K562 (cell line): ENCODE measurements around the gene PPHLN1. TPM values are rescaled to one million over a fixed set of nuclear protein-coding genes. Genes with fewer than 3 reads are reported as not detected.

ENCODE experiments used
- CBX3 ChIP-seq, 2 experiments: IDR thresholded peaks; 1 replicate in 1 of 2; 2 replicates in 1 of 2; pipeline ENCODE4 v1.6.1; 2012; ENCODE audit warnings: inconsistent platforms in 2 of 2, low read length in 2 of 2, borderline replicate concordance in 1 of 2, control low read depth in 1 of 2
- CREB1 ChIP-seq, 2 experiments: sonication (generic) in 1 of 2; formaldehyde crosslinking in 1 of 2; IDR thresholded peaks; 2 replicates each; pipeline versions ENCODE4 v1.6.1 to v1.8.0; 2012 to 2022; ENCODE audit warnings: inconsistent platforms in 1 of 2, mild to moderate bottlenecking in 1 of 2, missing genetic modification reagents in 1 of 2, moderate library complexity in 1 of 2
- HNRNPH1 ChIP-seq: fragments of 200-400 bp; formaldehyde crosslinking; optimal IDR thresholded peaks from 2 replicates; pipeline ENCODE3; 2017; ENCODE audit warnings: low read depth, mild to moderate bottlenecking, low read length, moderate library complexity
- KLF1 ChIP-seq: fragments of 450-650 bp; IDR thresholded peaks from 2 replicates; pipeline ENCODE4 v1.6.1; 2016; ENCODE audit warnings: missing genetic modification characterization, missing compliant biosample characterization
- MCM7 ChIP-seq, 2 experiments: fragments of 450-650 bp; IDR thresholded peaks; 2 replicates each; pipeline ENCODE4 v1.6.1; 2016 to 2018
- RBFOX2 ChIP-seq: fragments of 200-400 bp; formaldehyde crosslinking; IDR thresholded peaks from 2 replicates; pipeline ENCODE4 v1.6.1; 2017; ENCODE audit warnings: low read depth, mild to moderate bottlenecking, low read length, moderate library complexity
- RNF2 ChIP-seq: sonication (generic); IDR thresholded peaks from 2 replicates; pipeline ENCODE4 v1.6.1; 2016
- RUNX1 ChIP-seq: sonication (generic); IDR thresholded peaks from 2 replicates; pipeline ENCODE4 v1.6.1; 2016; ENCODE audit warnings: antibody characterized with exemption, low read depth
- SMARCA4 ChIP-seq: fragments of 450-650 bp; IDR thresholded peaks from 2 replicates; pipeline ENCODE4 v1.6.1; 2016
- SP1 ChIP-seq: sonication (generic); formaldehyde crosslinking; IDR thresholded peaks from 2 replicates; pipeline ENCODE4 v1.8.1; 2022; ENCODE audit warnings: mild to moderate bottlenecking, missing genetic modification reagents
- TAF7 ChIP-seq: fragments of 450-650 bp; IDR thresholded peaks from 2 replicates; pipeline ENCODE4 v1.6.1; 2016; ENCODE audit warnings: missing genetic modification characterization, missing compliant biosample characterization
- THRAP3 ChIP-seq: fragments of 450-650 bp; IDR thresholded peaks from 2 replicates; pipeline ENCODE4 v1.6.1; 2016; ENCODE audit warnings: mild to moderate bottlenecking, inconsistent platforms, borderline replicate concordance
- ZNF384 ChIP-seq: IDR thresholded peaks from 2 replicates; pipeline ENCODE4 v1.6.1; 2012; ENCODE audit warnings: low read depth, low read length, improper control_type of control experiment
- ZNF431 ChIP-seq: sonication (generic); formaldehyde crosslinking; IDR thresholded peaks from 2 replicates; pipeline ENCODE4 v1.8.0; 2022; ENCODE audit warnings: mild to moderate bottlenecking, missing genetic modification reagents
- ZNF75A ChIP-seq: fragments of 450-650 bp; formaldehyde crosslinking; IDR thresholded peaks from 2 replicates; pipeline ENCODE4 v1.4.0; 2020; ENCODE audit warnings: mild to moderate bottlenecking
- ZNF766 ChIP-seq: fragments of 200-800 bp; sonication (Bioruptor generic); conservative IDR thresholded peaks from 2 replicates; pipeline ENCODE4 v1.6.1; 2016; ENCODE audit warnings: missing genetic modification characterization, missing compliant biosample characterization
- polyA plus RNA-seq, 8 experiments: library from polyadenylated mRNA; depleted of rRNA in 4 of 8; stranded (reverse) in 5 of 8; unstranded in 3 of 8; fragments of >200 nt; fragmentation: Nextera tagmentation in 2 of 8; fragmentation: Illumina TruSeq in 1 of 8; extraction: Ambion mirVana in 2 of 8; extraction: Trizol in 1 of 8; gene quantifications; 2 replicates each; pipeline versions ENCODE4 v1.2.1 to v1.2.3, GENCODE V29; 2011 to 2014; ENCODE audit warnings: inconsistent platforms in 1 of 8, missing spikeins in 1 of 8
- total RNA-seq, 7 experiments: library from RNA; depleted of rRNA in 6 of 7; stranded (reverse); fragments of >200 nt in 6 of 7; fragmentation: Illumina TruSeq in 2 of 7; extraction: Trizol in 2 of 7; gene quantifications; 2 replicates each; pipeline versions ENCODE4 v1.2.1 to v1.2.3, GENCODE V29; 2011 to 2021; ENCODE audit warnings: low replicate concordance in 1 of 7
- TF ChIP-seq, protein P1 (sequence below): sonication (generic); formaldehyde crosslinking; IDR thresholded peaks from 2 replicates; pipeline ENCODE4 v1.8.1; 2023; ENCODE audit warnings: mild to moderate bottlenecking, missing genetic modification reagents, moderate library complexity
- TF ChIP-seq, protein P2 (sequence below): sonication (generic); formaldehyde crosslinking; IDR thresholded peaks from 2 replicates; pipeline ENCODE4 v1.8.1; 2023; ENCODE audit warnings: mild to moderate bottlenecking, missing genetic modification reagents
- TF ChIP-seq, protein P3 (sequence below), 2 experiments: fragments of 450-650 bp; formaldehyde crosslinking in 1 of 2; IDR thresholded peaks; 2 replicates each; pipeline versions ENCODE4 v1.4.0 to v1.6.1; 2014 to 2020; ENCODE audit warnings: mild to moderate bottlenecking in 2 of 2, borderline replicate concordance in 1 of 2, low read depth in 1 of 2

The PPHLN1 gene
- total and polyA plus RNA-seq, 9 of the 15 experiments (the other 6 are each of a cell fraction or from before 2014, with no cell fraction given) = 66.3 to 112 (median 93.6) TPM

DNA sequence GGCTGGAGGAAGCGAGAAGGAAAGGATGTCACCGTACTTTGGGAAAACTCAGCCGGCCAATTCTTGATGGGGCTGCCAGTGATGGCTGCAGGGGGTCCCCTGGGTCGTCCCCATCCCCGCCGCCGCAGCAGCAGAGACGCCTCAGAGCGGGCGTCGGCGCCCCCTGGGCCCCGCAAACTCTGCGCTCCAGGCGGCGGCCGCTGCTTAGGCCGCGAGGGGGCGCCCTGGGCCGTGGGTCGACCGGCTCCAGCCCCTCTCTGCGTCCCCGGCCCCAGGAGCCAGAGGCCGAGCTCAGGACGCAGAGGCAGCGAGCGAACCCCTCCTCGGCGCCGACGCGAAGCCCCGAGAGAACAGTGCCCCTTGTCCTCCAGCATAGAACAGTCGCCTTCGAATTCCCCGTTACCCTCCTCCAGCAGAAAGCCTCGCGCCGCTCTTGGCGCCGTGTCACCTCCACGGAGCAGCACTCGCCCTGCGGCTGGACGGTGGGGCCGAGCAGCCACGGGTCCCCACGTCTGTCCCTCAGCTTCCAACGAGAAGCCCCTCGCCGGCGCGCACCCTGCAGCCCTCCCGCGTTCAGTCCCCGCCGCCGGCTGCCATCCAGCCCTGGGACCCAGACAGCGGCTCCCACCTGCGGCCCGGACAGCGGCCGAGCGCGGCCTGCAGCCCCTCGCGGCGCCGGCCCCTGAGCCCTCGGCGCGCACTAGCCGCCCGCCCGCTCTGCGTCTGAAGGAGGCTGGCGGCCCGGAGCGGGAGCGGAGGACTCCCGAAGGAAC, 157.0 kb downstream of the PPHLN1 start (continued):
- no peak for TF ChIP-seq ZNF75A (CRISPR knock-in tag)
- TF ChIP-seq CREB1 (IDR thresholded peaks at IDR 0.05) = no peak
- TF ChIP-seq CREB1 (CRISPR knock-in tag; IDR thresholded peaks at IDR 0.05) = no peak
- no peak for TF ChIP-seq TAF7
- TF ChIP-seq KLF1 (tag) = no peak
- TF ChIP-seq, protein P1, sequence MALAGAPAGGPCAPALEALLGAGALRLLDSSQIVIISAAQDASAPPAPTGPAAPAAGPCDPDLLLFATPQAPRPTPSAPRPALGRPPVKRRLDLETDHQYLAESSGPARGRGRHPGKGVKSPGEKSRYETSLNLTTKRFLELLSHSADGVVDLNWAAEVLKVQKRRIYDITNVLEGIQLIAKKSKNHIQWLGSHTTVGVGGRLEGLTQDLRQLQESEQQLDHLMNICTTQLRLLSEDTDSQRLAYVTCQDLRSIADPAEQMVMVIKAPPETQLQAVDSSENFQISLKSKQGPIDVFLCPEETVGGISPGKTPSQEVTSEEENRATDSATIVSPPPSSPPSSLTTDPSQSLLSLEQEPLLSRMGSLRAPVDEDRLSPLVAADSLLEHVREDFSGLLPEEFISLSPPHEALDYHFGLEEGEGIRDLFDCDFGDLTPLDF = no peak
- no peak for TF ChIP-seq SP1 (CRISPR knock-in tag)
- TF ChIP-seq, protein P2, sequence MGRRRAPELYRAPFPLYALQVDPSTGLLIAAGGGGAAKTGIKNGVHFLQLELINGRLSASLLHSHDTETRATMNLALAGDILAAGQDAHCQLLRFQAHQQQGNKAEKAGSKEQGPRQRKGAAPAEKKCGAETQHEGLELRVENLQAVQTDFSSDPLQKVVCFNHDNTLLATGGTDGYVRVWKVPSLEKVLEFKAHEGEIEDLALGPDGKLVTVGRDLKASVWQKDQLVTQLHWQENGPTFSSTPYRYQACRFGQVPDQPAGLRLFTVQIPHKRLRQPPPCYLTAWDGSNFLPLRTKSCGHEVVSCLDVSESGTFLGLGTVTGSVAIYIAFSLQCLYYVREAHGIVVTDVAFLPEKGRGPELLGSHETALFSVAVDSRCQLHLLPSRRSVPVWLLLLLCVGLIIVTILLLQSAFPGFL = no peak
- TF ChIP-seq RNF2 = no peak
- 0 out of 2 replicates have a peak, but pooled peaks have one; percentile 47 for TF ChIP-seq ZNF431 (CRISPR knock-in tag)
- no peak for TF ChIP-seq RUNX1
- no peak for TF ChIP-seq SMARCA4
- TF ChIP-seq ZNF766 (CRISPR knock-in tag) = no peak
- TF ChIP-seq RBFOX2 = peak; percentile 60
- TF ChIP-seq HNRNPH1 = no peak
- no peak for TF ChIP-seq ZNF384
- no peak for TF ChIP-seq MCM7 (IDR thresholded peaks at IDR 0.05)
- no peak for TF ChIP-seq THRAP3
- TF ChIP-seq CBX3 (IDR thresholded peaks at IDR 0.05; ENCODE audit: borderline replicate concordance in 1 of 2, low read length in 2 of 2) = no peak
- TF ChIP-seq, protein P3, sequence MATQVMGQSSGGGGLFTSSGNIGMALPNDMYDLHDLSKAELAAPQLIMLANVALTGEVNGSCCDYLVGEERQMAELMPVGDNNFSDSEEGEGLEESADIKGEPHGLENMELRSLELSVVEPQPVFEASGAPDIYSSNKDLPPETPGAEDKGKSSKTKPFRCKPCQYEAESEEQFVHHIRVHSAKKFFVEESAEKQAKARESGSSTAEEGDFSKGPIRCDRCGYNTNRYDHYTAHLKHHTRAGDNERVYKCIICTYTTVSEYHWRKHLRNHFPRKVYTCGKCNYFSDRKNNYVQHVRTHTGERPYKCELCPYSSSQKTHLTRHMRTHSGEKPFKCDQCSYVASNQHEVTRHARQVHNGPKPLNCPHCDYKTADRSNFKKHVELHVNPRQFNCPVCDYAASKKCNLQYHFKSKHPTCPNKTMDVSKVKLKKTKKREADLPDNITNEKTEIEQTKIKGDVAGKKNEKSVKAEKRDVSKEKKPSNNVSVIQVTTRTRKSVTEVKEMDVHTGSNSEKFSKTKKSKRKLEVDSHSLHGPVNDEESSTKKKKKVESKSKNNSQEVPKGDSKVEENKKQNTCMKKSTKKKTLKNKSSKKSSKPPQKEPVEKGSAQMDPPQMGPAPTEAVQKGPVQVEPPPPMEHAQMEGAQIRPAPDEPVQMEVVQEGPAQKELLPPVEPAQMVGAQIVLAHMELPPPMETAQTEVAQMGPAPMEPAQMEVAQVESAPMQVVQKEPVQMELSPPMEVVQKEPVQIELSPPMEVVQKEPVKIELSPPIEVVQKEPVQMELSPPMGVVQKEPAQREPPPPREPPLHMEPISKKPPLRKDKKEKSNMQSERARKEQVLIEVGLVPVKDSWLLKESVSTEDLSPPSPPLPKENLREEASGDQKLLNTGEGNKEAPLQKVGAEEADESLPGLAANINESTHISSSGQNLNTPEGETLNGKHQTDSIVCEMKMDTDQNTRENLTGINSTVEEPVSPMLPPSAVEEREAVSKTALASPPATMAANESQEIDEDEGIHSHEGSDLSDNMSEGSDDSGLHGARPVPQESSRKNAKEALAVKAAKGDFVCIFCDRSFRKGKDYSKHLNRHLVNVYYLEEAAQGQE (IDR thresholded peaks at IDR 0.05; ENCODE audit: borderline replicate concordance) = peak; percentile 74
- TF ChIP-seq, protein P3 (CRISPR knock-in tag; IDR thresholded peaks at IDR 0.05; ENCODE audit: low read depth) = no peak
